ENCODE results near the gene SLC35A3.
"Not testable (repeated sequence)": the region's sequence is repeated elsewhere in the genome, so short reads cannot be mapped to it uniquely, and the experiment has no call there.

Gene SLC35A3

GRCh38 chr1:99975529-99975928 lies 5.7 kb downstream of the SLC35A3 start:
- no peak for DNase-seq

DNA sequence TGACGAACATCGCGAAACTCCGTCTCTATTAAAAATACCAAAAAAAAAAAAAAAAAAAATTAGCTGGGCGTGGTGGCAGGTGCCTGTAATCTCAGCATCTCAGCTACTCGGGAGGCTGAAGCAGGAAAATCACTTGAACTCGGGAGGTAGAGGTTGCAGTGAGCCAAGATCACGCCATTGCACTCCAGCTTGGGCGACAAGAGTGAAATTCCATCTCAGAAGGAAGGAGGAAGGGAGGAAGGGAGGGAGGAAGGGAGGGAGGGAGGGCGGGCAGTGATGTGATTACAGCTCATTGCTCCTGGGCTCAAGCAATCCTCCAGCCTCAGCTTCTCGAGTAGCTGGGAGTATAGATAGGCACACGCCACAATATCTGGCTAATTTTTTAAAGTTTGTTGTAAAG lies 7.5 kb downstream of the SLC35A3 start:
- DNase-seq = not testable (repeated sequence)

GRCh38 chr1:99978218-99978617 lies 8.4 kb downstream of the SLC35A3 start:
- DNase-seq = no peak

DNA sequence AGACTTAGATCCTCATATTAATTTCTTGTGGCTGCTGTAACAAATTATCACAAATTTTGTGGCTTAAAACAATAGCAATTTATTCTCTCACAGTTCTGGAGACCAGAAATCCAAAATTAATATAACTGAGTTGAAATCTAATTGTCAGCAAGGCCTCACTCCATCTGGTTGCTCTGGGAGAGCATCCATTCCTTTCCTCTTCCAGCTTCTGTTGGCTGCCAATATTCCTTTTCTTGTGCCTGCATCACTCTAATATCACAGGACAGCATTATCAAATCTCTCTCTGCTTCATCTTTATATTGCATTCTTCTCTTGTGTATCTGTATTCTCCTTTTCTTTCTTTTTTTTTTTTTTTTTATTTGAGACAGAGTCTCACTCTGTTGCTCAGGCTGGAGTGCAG lies 9.3 kb downstream of the SLC35A3 start:
- no peak for DNase-seq

GRCh38 chr1:99980928-99981327 lies 11.1 kb downstream of the SLC35A3 start:
- DNase-seq = no peak

GRCh38 chr1:99986656-99987225 lies 16.9 kb downstream of the SLC35A3 start:
- no peak for DNase-seq

DNA sequence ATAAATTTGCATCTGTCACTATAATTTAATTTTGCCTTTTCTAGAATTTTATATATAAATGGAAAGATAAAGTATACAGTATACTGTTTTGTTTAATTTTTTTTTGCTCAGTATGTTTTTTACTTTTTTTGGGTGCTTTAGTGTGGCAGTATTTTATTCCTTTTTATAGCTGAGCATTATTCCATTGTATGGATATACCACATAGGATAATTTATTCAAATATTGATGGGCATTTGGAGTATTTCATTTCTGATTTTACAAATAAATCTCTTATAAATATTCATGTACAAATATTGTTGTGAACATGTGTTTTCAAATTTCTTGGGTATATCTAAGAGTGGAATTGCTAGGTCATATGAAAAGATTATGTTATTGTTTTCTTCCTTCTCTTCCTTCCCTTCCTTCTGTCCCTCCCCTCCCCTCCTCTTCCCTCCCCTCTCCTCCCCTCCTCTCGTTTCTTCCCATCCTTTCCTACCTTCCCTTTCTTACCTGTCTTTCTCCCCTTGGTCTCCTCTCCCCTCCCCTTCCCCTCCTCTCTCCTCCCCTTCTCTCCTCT lies 18.5 kb downstream of the SLC35A3 start:
- DNase-seq = no peak

- no peak for DNase-seq
These were observed 22.4 kb downstream of the SLC35A3 start for GRCh38 chr1:99992044-99992722.

DNA sequence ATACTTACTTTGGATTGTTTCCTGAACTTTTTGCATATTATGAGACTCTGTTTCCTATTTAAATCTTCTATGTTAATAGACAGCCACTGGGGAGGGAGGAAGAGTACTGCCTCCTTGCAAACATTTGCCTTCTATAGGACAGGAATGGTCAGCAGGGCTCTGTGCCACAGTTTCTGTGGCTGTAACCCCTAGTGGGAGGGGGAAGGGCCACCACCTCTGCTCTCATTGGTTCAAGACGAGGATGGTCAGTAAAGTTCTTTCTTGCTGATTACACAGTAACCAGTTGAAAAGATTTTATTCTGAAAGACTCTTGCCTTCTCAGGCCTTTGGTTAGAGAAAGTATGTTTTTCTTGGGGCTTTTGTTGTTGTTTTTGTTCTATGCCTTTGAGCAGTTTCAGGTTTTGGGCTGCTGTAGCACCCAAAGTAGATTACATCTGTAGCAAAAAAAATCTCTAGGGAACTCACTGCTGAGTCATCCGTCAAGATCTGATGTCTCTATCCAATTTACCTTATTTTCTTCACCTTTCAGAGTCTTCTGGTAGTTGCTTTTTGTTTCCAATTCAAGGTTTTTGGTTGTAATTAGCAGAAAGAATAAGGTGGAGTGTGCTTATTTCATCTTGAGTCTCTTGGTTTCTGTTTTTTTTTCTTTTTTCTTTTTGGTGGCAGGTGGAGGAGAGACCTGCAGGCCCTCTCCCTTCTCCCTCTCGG lies 23.1 kb downstream of the SLC35A3 start:
- no peak for DNase-seq

GRCh38 chr1:99993468-99993845 lies 23.7 kb downstream of the SLC35A3 start:
- DNase-seq = no peak

DNA sequence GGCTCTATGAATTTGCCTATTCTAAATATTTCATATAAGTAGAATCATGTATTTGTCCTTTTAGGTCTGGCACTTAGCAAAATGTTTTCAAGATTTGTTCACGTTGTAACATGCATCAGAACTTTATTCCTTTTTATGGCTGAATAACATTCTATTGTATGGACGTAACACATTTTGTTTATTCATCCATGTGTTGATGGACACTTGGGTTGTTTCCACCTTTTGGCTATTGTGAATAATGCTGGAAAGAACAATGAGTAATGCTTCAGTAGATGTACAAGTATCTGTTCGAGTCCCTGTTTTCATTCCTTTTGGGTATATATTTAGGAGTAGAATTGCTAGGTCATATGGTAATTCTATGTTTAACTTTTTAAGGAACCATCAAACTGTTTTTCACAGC lies 24.7 kb downstream of the SLC35A3 start:
- no peak for DNase-seq

DNA sequence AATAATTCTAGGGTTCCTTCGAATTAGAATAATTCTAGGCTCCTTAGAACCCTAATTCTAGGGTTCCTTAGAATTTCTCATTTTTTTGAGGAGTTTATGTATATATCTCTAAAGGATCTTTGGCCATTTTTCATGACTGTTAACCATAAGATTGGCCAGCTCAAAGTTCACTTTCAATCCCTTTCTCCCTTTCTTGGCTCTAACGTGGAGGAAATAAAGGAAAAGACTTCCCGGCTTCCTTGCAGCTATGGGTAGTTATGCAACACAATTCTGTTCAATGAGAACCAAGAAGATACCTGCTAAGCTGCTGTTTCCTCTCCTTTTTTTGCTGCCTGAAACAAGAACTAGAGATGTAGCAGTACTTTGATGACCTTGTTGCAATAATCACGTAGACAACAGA lies 27.2 kb downstream of the SLC35A3 start:
- DNase-seq = no peak

DNA sequence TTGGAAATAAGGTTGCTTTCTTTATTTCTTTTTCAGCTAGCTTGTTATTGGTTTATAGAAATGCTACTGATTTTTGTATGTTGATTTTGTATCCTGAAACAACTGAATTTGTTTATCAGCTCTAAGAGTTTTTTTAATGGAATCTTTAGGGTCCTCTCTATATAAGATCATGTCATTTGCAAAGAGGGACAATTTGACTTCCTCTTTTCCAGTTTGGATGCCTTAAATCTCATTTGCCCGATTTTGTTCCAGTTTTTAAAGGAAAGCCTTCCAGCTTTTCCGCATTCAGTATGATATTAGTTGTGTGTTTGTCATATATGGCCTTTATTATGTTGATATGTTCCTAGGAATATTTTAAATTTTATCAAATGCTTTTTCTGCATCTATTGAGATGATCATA lies 31.7 kb downstream of the SLC35A3 start:
- no peak for DNase-seq

- DNase-seq = no peak
These were observed 35.6 kb downstream of the SLC35A3 start for GRCh38 chr1:100005424-100005823.

DNA sequence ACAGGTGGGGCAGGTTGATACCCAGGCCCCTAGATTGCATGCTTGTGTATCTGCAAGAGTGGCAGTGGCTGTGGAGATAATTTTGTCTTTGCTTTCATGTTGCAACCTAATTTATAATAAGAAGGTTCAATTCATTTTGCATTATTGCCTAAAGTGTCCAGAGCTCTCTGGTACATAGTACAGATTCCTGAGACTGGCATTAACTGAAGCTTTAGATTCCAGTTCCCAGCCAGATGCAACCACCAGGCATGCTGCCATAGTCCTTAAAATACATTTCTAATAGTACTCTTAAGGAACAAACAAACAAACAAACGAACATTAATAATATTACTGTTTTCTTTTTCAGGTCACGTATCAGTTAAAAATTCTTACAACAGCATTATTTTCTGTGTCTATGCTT lies 36.9 kb downstream of the SLC35A3 start:
- no peak for DNase-seq

GRCh38 chr1:100009458-100009857 lies 39.7 kb downstream of the SLC35A3 start:
- DNase-seq = no peak

GRCh38 chr1:100010804-100011203 lies 41.0 kb downstream of the SLC35A3 start:
- DNase-seq = no peak

GRCh38 chr1:100019220-100019619 lies 49.4 kb downstream of the SLC35A3 start:
- no peak for DNase-seq

DNA sequence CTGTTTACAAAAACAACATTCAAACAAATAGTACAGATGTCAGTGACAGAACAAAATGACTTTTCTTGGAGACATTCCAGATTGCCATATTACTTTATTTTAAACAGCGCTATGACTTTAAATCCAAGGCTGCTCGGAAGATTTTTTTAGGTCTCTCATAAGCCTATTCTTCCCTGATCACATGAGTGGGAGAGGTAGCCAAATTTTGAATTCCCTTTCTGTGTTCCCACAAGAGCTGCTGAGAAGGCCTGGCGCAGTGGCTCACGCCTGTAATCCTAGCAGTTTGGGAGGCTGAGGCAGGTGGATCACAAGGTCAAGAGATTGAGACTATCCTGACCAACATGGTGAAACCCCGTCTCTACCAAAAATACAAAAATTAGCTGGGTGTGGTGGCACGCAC lies 53.7 kb downstream of the SLC35A3 start:
- DNase-seq = no peak

- no peak for DNase-seq
These were observed 57.4 kb downstream of the SLC35A3 start for GRCh38 chr1:100027212-100027611.

DNA sequence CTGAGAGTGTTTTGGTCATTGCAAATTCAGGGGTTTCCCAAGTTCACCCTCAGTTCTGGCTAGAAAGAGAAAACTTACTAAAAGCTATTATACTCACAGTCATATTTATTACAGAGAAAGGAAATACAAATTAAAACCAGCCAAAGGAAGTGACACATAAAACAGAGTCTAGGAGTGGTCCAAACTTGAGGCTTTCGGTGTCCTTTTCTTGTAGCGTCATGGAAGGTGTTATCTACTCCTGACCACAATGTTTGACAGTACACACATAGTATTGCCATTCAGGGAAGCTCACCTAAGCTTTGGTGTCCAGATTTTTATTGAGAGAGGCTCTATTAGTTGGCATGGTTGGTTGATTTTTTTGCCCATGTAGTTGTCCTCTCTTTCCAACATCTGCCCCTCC lies 59.0 kb downstream of the SLC35A3 start:
- no peak for DNase-seq

DNA sequence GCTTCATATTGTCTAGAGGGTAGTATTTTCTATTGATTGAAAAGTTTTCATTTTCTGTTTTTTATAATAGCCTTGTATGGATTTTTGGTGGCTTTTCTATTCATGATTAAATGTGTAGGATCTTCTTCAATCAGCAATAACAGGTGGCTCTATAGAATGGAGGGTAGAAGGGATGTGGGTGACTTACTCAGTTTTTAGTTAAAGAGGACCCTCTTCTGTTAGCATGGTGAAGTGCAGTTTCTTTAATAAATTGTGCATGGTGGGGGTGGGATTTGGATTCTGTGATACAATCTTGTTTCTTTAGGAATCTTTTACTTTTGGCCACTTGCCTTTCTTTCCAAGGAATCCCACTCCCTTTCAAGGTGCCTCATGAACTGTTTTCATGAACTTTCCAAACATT lies 64.7 kb downstream of the SLC35A3 start:
- DNase-seq = peak; percentile 19

GRCh38 chr1:100035214-100035613 lies 65.4 kb downstream of the SLC35A3 start:
- DNase-seq = no peak

All from NCI-H524 treated with DMSO at 0.1 percent for 48 hours (cell line).